ENCODE results near the gene USP22. TPM values are rescaled to one million over a fixed set of nuclear protein-coding genes. Genes with fewer than 3 reads are reported as not detected.

Gene USP22
- total and polyA plus RNA-seq, 2 of the 4 experiments (the other 2 are of a cell fraction), result 161 to 319 TPM

DNA sequence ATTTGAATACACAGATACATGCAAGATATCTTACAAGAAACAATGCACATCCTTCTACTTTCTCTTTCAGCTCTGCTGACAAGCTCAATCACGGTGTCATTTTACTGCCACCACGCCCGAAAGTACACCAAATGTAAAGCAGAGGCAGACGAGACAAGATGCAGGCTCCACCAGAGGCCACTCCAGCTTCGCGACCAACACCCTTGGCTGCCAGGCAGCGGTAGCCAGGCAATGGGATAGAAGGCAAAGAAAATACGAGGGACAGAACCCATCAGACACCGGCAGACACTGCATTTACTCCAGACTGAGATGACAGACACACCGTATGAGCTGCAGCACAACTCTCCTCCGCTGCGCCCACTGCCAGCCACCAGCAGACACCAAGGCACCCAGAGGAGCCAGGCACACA, 41.0 kb downstream of the USP22 start:
- Histone ChIP-seq H3K4me3 (ENCODE audit: insufficient read depth, low read depth, low read length) (no peak overlapping the region), H3K27ac (ENCODE audit: insufficient read depth, low read length) (no peak overlapping the region), H3K9me1 (ENCODE audit: insufficient read depth, low read length) (peaks cover 26% of the 10 kb centered on the region), H3K36me3 (ENCODE audit: control insufficient read depth, insufficient read depth, low read length) (peaks cover 79% of the 10 kb centered on the region), H2BK5ac (ENCODE audit: low read depth, low read length, poor library complexity, severe bottlenecking) (no peak overlapping the region), H3K56ac (ENCODE audit: extremely low read depth, insufficient read depth, low read length) (no peak overlapping the region), H3K9me3 (ENCODE audit: control insufficient read depth, insufficient read depth, low read length) (no peaks in the 10 kb centered on the region), H2AFZ (replicated peaks; ENCODE audit: low read length, poor library complexity) (no peak overlapping the region), H3K79me1 (ENCODE audit: low read depth in 1 of 2, low read length in 2 of 2) (peaks cover 25 to 81% of the 10 kb centered on the region in 2 experiments), H3K27me3 (ENCODE audit: control insufficient read depth, insufficient read depth, low read length) (no peaks in the 10 kb centered on the region), H2AK9ac (replicated peaks; ENCODE audit: low read depth, low read length, poor library complexity) (no peak overlapping the region), H4K8ac (ENCODE audit: low read depth in 2 of 2, low read length in 2 of 2) (no peak overlapping the region), H3K14ac (replicated peaks; ENCODE audit: low read depth, low read length) (no peak overlapping the region), H3K4me2 (ENCODE audit: low read depth, low read length) (no peak overlapping the region), H3K23ac (ENCODE audit: low read depth, low read length) (no peak overlapping the region), H3K9ac (ENCODE audit: low read depth, low read length) (no peak overlapping the region), H4K91ac (ENCODE audit: insufficient read depth, low read depth, low read length) (no peak overlapping the region), H2BK15ac (ENCODE audit: low read depth, low read length) (no peak overlapping the region), H4K5ac (ENCODE audit: low read depth, low read length) (no peak overlapping the region), H2BK120ac (ENCODE audit: low read depth, low read length) (no peak overlapping the region), H4K20me1 (ENCODE audit: insufficient read depth, low read length) (peaks cover 93% of the 10 kb centered on the region), H3K18ac (ENCODE audit: low read depth, low read length) (no peak overlapping the region), H2AK5ac (ENCODE audit: low read depth, low read length) (no peak overlapping the region), H3K4me1 (ENCODE audit: control insufficient read depth, insufficient read depth, low read length) (peaks cover 5% of the 10 kb centered on the region; the same call in 1 of the 2 replicates), H2BK20ac (ENCODE audit: low read depth, low read length) (no peak overlapping the region), H3K4ac (ENCODE audit: low read depth, low read length) (no peak overlapping the region)
- dilution Hi-C loops (cut with HindIII; ENCODE audit: low sequenced_read_pairs, unreplicated experiment) (no loop called here), intact Hi-C loops (cut with micrococcal nuclease) (no loop called here), in situ Hi-C loops (cut with MboI; ENCODE audit: low sequenced_read_pairs) (no loop called here)
- no TSS peak for BruUV-seq (replicated peaks)
- TF ChIP-seq CEBPB (IDR thresholded peaks at IDR 0.05; ENCODE audit: low read depth, low read length) (no peak), RFX5 (IDR thresholded peaks at IDR 0.05; ENCODE audit: low read depth, low read length) (no peak), POLR2A (IDR thresholded peaks at IDR 0.05; ENCODE audit: low read depth, low read length) (no peak), BHLHE40 (IDR thresholded peaks at IDR 0.05; ENCODE audit: low read depth, low read length) (no peak), NFE2L2 (IDR thresholded peaks at IDR 0.05; ENCODE audit: low read depth, low read length) (no peak), RAD21 (IDR thresholded peaks at IDR 0.05; ENCODE audit: low read length) (no peak), MAFK (IDR thresholded peaks at IDR 0.05; ENCODE audit: low read depth, low read length) (no peak), RCOR1 (IDR thresholded peaks at IDR 0.05; ENCODE audit: insufficient replicate concordance, low read length) (no peak)
- TF ChIP-seq, protein P1, sequence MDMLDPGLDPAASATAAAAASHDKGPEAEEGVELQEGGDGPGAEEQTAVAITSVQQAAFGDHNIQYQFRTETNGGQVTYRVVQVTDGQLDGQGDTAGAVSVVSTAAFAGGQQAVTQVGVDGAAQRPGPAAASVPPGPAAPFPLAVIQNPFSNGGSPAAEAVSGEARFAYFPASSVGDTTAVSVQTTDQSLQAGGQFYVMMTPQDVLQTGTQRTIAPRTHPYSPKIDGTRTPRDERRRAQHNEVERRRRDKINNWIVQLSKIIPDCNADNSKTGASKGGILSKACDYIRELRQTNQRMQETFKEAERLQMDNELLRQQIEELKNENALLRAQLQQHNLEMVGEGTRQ (IDR thresholded peaks at IDR 0.05; ENCODE audit: low read depth, low read length), result no peak
- TF ChIP-seq, protein P2, sequence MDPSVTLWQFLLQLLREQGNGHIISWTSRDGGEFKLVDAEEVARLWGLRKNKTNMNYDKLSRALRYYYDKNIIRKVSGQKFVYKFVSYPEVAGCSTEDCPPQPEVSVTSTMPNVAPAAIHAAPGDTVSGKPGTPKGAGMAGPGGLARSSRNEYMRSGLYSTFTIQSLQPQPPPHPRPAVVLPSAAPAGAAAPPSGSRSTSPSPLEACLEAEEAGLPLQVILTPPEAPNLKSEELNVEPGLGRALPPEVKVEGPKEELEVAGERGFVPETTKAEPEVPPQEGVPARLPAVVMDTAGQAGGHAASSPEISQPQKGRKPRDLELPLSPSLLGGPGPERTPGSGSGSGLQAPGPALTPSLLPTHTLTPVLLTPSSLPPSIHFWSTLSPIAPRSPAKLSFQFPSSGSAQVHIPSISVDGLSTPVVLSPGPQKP (IDR thresholded peaks at IDR 0.05; ENCODE audit: borderline replicate concordance, low read depth, low read length), result no peak
- 68% methylated on average over 3 of the region's 12 CpGs; no CpG with 5 or more reads in 1 of the 2 experiments for WGBS, 2 experiments (ENCODE audit: extremely low coverage in 2 of 2, insufficient read length in 1 of 2)
- ChIA-PET POLR2A (ENCODE audit: unreplicated experiment) (no interaction called here), CTCF (no interaction called here)
- ATAC-seq (ENCODE audit: low read depth) (no peak), DNase-seq (no peak)
